Ramos (cell line): ENCODE measurements around the gene KIF20B.

Experiments
- in situ Hi-C: fragments of 300-500 bp; cut with MboI; formaldehyde crosslinking; loops from one replicate; pipeline ENCODE4 v1.14.3; 2022; ENCODE audit warnings: low sequenced_read_pairs; ENCODE audit not compliant: unreplicated experiment

Gene KIF20B

DNA sequence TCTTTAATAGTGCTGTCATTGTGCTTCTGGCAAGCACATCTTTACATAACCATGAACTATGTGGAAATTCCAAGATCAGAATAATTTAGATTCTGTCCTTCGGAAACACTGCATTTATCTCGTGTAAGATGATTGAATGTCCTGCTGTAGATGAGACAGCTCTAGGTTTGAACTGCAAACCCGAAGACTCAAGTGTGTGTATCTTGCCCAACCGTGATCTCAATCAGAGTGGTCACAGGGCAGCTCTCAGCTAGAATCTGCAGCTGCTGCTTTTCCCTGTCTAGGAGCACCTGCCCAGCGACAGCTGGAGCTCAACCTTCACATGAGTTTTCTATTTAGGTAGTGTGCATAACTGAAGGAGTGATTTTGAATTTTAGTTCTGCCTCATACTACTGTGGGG lies 17.5 kb upstream of the KIF20B start:
- in situ Hi-C loops = no loop called here

DNA sequence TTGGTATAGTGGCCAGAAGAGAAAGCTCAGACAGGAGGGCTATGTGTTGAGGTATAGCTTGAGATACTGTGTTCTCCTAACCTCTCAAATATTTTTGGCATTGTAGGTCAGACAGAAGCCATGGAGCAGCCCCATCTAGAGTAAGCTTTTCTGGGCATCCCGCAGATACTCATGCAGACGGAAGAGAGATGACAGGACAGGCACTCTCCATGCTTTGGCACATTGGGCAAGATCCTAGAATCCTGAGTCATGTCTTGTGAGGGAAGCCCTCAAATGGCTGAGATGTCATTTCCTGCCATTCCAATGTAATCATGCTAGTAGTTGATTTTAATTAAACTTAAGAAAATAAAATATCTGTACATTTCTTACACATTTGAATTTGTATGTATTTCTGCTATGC lies 16.8 kb upstream of the KIF20B start:
- in situ Hi-C loops = no loop called here

- in situ Hi-C loops = no loop called here
Measured at GRCh38 chr10:89685936-89686335, 15.5 kb upstream of the KIF20B start.

DNA sequence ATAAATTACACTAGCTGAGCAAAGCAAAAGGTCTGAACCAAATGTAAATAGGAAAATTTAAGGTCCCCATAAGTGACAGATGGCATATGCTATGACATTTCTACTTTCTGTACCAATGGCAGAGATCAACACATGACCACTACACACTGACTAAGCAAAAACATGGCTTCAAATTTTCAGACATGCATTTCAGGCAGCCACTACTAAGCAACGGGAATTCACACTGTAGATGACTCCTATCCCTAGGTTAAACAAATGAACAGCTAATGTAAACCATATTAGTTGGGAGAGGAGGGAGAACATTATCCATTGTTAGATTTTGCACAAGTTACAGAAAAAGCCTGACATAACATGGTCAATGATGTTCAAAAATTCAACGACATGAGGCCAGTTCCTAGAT lies 11.4 kb upstream of the KIF20B start:
- in situ Hi-C loops = no loop called here

GRCh38 chr10:89692416-89692815 lies 9.0 kb upstream of the KIF20B start:
- in situ Hi-C loops = no loop called here

DNA sequence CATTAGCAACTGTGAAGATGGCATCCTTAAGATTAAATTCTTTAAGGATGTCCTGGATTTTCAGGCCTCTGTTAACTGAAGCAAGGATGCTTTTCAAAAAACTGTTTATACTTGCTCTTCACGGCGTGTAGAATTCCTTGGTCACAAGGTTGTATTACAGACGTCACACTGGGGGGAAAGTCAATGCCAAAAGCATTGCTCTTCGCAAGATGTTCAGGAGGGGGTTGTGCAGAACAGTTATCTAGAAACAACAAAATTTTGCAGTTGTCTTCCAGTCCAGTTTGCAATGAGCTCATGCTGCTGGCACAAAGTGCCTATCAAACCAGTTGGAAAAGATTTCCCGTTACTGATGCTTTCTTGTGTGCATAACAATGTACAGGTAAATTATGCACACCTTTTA lies 8.2 kb upstream of the KIF20B start:
- in situ Hi-C loops = no loop called here

DNA sequence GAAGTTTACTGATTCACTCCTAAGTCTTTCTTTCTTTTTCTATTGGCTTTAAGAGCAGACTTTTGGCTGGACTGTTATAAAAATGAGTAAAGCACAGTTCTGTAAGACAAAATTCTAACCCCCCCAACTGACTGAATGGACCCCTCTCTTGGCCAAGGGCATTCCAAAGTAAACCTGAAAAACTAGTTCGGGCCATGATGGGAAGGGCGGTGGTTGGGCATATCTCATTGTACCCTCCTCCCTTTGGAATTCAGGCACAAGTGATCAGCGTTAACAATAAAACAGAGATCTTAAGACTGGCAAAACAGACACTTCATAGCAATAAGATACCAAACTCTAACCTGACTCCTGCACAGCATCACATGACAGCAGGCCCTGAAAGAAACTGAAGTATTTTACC lies 6.1 kb upstream of the KIF20B start:
- in situ Hi-C loops = no loop called here

GRCh38 chr10:89697946-89698345 lies 3.4 kb upstream of the KIF20B start:
- in situ Hi-C loops = no loop called here

- in situ Hi-C loops = no loop called here
Measured at GRCh38 chr10:89699581-89700064, 1.8 kb upstream of the KIF20B start.

DNA sequence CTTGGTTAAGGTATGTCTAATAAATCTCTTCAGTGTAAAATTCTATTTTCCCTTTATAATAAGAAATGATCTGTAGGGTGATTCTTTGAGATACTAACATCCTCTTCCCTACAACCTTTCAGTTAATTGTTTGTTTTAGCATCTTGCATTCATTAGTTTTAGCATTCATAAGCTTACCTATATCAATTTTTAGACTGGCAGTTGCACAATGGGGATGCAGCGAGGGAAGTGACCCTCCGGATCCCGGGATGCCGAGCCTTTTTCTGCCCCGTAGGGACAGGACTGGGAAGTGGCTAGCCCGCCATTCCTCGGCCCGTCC lies 508 bp upstream of the KIF20B start:
- in situ Hi-C loops = no loop called here

GRCh38 chr10:89702121-89702480 lies 711 bp downstream of the KIF20B start:
- in situ Hi-C loops = no loop called here

- in situ Hi-C loops = no loop called here
Measured at GRCh38 chr10:89705466-89705865, 4.1 kb downstream of the KIF20B start.

- in situ Hi-C loops = no loop called here
Measured at GRCh38 chr10:89706011-89706410, 4.6 kb downstream of the KIF20B start.

DNA sequence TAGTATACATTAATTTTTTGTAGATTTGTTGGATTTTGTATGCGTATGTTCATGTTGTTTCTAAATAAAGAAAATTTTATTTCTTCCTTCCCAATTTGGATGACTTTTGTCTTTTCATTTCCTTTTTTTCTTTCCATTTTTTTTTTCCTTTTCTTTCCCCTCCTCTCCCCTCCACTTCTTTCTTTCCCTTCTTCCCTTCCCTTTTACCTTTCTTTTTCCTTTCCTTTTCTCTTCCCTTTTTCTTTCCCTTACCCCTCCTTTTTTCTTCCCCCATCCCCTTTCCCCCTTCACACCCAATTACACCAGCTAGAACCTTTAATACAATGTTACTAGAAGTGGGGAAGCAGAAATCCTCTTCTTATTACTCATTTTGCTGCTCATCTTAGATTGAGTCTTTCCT lies 6.0 kb downstream of the KIF20B start:
- in situ Hi-C loops = no loop called here

DNA sequence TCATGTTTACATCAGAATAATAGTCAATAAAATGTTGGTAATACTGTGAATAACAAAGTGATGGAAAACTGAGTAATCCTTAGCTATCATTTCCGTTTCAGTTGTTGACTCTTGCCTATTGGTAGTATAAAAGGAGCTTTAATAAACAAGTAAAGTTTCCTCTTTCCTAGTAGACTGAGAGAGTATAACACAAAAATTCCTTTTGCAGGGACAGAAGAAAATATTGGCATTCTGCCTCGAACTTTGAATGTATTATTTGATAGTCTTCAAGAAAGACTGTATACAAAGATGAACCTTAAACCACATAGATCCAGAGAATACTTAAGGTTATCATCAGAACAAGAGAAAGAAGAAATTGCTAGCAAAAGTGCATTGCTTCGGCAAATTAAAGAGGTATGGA lies 9.4 kb downstream of the KIF20B start:
- in situ Hi-C loops = no loop called here

DNA sequence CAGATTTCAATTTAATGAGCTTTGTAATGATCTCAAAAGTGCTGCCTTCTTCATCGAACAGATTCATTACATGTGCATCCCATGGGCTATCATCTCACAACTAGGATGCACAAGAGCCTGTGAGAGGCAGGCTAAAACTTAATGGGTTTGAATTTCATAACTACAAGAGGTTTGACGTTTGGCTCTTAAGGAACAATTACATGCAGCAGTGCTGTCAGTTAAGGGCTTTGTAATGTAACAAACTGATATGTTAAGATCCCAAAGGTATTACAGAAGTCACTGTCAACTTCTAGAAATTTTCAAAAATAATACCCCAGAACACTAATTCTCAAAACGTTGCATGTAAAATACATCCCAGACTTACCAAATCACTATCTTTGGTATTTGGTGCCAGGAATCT lies 33.2 kb downstream of the KIF20B start:
- in situ Hi-C loops = no loop called here

DNA sequence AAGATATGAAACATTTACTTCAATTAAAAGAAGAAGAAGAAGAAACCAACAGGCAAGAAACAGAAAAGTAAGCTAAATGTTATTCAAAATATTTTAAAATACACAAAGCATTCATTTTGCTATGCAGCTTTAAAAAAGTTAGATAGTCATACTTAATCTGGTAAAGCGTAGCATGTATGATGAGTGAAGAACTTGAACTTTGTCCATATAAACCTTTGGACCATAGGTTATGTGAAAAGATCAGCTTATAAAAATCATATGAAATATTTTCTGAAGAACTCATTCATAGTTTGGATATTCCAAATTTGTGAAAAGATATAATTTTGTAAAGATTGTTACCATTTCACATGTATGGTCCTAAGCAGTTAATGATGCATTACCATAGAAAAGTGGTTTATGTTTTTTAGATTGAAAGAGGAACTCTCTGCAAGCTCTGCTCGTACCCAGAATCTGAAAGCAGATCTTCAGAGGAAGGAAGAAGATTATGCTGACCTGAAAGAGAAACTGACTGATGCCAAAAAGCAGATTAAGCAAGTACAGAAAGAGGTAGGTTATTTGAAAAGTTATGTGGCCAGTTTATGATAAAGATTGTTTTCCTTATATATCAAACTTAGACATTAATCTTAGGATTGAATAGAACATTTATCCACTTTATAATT lies 37.3 kb downstream of the KIF20B start:
- in situ Hi-C loops = no loop called here

- in situ Hi-C loops = no loop called here
Measured at GRCh38 chr10:89741126-89741762, 39.9 kb downstream of the KIF20B start.

- in situ Hi-C loops = no loop called here
Measured at GRCh38 chr10:89744026-89744425, 42.6 kb downstream of the KIF20B start.

DNA sequence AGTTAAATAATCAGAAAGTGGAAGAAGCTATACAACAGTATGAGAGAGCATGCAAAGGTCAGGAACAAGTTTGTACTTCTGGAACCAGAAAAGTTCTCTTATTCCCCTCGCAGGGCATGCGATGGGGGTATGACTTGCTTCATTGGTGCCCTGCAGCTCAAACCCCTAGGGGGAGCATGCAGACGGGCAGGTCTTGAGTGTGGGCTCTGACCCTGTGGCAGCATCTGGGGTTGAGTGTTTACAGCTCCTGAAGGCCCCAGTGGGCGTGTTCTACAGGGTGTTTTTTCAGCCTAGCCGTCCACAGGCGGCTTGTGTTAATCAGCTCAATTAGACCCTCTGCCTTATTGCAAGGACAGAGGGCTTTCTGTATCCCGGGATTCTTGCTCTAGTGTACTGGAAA lies 44.5 kb downstream of the KIF20B start:
- in situ Hi-C loops = no loop called here

DNA sequence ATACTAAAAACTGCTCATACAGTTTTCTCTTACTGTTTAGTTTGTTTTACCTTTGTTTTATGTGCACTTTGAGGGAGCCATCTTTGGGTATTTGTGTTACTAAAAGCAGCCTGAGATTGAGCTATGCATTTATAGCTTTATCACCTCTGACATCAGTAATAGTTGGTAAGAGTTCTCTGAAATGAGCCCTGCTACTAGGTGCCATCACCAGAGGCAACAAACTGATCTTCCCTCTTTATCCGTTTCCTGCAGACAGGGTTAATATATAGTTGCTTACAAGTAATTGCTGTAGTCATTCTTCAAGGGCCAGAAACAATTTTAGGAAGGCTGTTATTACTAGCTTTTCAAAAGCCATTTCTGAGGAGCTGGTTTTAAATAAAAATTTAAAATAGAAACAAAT lies 49.1 kb downstream of the KIF20B start:
- in situ Hi-C loops = no loop called here

GRCh38 chr10:89755374-89755773 lies 54.0 kb downstream of the KIF20B start:
- in situ Hi-C loops = no loop called here
